NCI-H345 (cell line): ENCODE measurements around the gene LGALS14.
"Not testable (repeated sequence)": the region's sequence is repeated elsewhere in the genome, so short reads cannot be mapped to it uniquely, and the experiment has no call there.

ENCODE experiments used
- DNase-seq: peaks from one replicate; lab custom pipeline; 2025; lab: John Stamatoyannopoulos, UW

The LGALS14 gene

GRCh38 chr19:39704181-39705044, at the start of gene LGALS14:
LGALS14 (plus strand) TSS chr19:39704481; CDS start chr19:39704529, 48 bp downstream.
- peak; percentile 69 for DNase-seq

- no peak for DNase-seq
Observed at GRCh38 chr19:39655613-39656012, 48.7 kb upstream of the LGALS14 start, which contains the start of gene LGALS16. LGALS16 (plus strand) TSS chr19:39655913; CDS start chr19:39655962, 49 bp downstream.

GRCh38 chr19:39659791-39660190, 44.5 kb upstream of the LGALS14 start:
- no peak for DNase-seq

- no peak for DNase-seq
Observed at GRCh38 chr19:39660661-39661060, 43.6 kb upstream of the LGALS14 start.

GRCh38 chr19:39661565-39661964, 42.7 kb upstream of the LGALS14 start:
- no peak for DNase-seq

- not testable (repeated sequence) for DNase-seq
Observed at GRCh38 chr19:39669860-39670259, 34.4 kb upstream of the LGALS14 start.

- no peak for DNase-seq
Observed at GRCh38 chr19:39670998-39671397, 33.3 kb upstream of the LGALS14 start.

- DNase-seq, result peak; percentile 86
Observed at GRCh38 chr19:39671739-39672363, 32.4 kb upstream of the LGALS14 start.

GRCh38 chr19:39672473-39672872, 31.8 kb upstream of the LGALS14 start:
- DNase-seq, result no peak

GRCh38 chr19:39673862-39674261, 30.4 kb upstream of the LGALS14 start:
- peak; percentile 28 for DNase-seq

GRCh38 chr19:39676004-39676403, 28.3 kb upstream of the LGALS14 start:
- DNase-seq, result no peak

GRCh38 chr19:39677961-39678889, 26.1 kb upstream of the LGALS14 start:
- DNase-seq, result peak; percentile 48

- DNase-seq, result no peak
Observed at GRCh38 chr19:39679056-39679790, 25.1 kb upstream of the LGALS14 start.

- DNase-seq, result no peak
Observed at GRCh38 chr19:39679791-39680168, 24.5 kb upstream of the LGALS14 start.

GRCh38 chr19:39680593-39680992, 23.7 kb upstream of the LGALS14 start:
- DNase-seq, result no peak

GRCh38 chr19:39681416-39681815, 22.9 kb upstream of the LGALS14 start:
- no peak for DNase-seq

GRCh38 chr19:39684267-39684666, 20.0 kb upstream of the LGALS14 start:
- no peak for DNase-seq

GRCh38 chr19:39686739-39687138, 17.5 kb upstream of the LGALS14 start:
- DNase-seq, result no peak

GRCh38 chr19:39688637-39689036, 15.6 kb upstream of the LGALS14 start:
- not testable (repeated sequence) for DNase-seq

- DNase-seq, result no peak
Observed at GRCh38 chr19:39692166-39692565, 12.1 kb upstream of the LGALS14 start.

GRCh38 chr19:39692822-39693221, 11.5 kb upstream of the LGALS14 start:
- DNase-seq, result no peak
